22Rv1 (cell line): ENCODE measurements around the gene ADGRF1.

Source experiments
- H3K27ac ChIP-seq: fragments of 450-650 bp; 2 replicates; pipeline ENCODE4 v1.5.1; 2017
- CTCF ChIP-seq: fragments of 450-650 bp; IDR thresholded peaks from 2 replicates; pipeline ENCODE4 v1.5.1; 2017; ENCODE audit warnings: mild to moderate bottlenecking
- ZFX ChIP-seq: fragments of 450-650 bp; IDR thresholded peaks from 2 replicates; pipeline ENCODE4 v1.6.1; 2017; ENCODE audit warnings: antibody characterized with exemption, borderline replicate concordance

Gene ADGRF1

GRCh38 chr6:47032974-47033765 is 9.0 kb downstream of the ADGRF1 start:
- H3K27ac ChIP-seq, result no peak overlapping the region
- TF ChIP-seq ZFX, result no peak
- TF ChIP-seq CTCF, result no peak

- no peak for TF ChIP-seq CTCF
- TF ChIP-seq ZFX, result no peak
These were observed 10.5 kb downstream of the ADGRF1 start for GRCh38 chr6:47031656-47032055.

GRCh38 chr6:47029865-47030561 is 12.1 kb downstream of the ADGRF1 start:
- H3K27ac ChIP-seq, result no peak overlapping the region
- no peak for TF ChIP-seq ZFX
- no peak for TF ChIP-seq CTCF

More at GRCh38 chr6:47031656-47032055, 10.5 kb downstream of the ADGRF1 start:
- H3K27ac ChIP-seq, result no peak overlapping the region

GRCh38 chr6:47028835-47029360 is 13.2 kb downstream of the ADGRF1 start:
- TF ChIP-seq CTCF, result no peak
- H3K27ac ChIP-seq, result no peak overlapping the region

- TF ChIP-seq ZFX, result no peak
- TF ChIP-seq CTCF, result no peak
- H3K27ac ChIP-seq, result no peak overlapping the region
These were observed 14.8 kb downstream of the ADGRF1 start for GRCh38 chr6:47027315-47027714.

GRCh38 chr6:47026679-47027078 is 15.5 kb downstream of the ADGRF1 start:
- TF ChIP-seq CTCF, result no peak
- TF ChIP-seq ZFX, result no peak
- H3K27ac ChIP-seq, result no peak overlapping the region

GRCh38 chr6:47023573-47023972 is 18.6 kb downstream of the ADGRF1 start:
- H3K27ac ChIP-seq, result no peak overlapping the region
- TF ChIP-seq CTCF (no peak), ZFX (no peak)
